ENCODE measurements around the gene MTUS2. TPM values are rescaled to one million over a fixed set of nuclear protein-coding genes. Genes with fewer than 3 reads are reported as not detected.

Gene MTUS2
- polyA plus RNA-seq, 1 donor from 2014 or later, result 4.4 TPM

DNA sequence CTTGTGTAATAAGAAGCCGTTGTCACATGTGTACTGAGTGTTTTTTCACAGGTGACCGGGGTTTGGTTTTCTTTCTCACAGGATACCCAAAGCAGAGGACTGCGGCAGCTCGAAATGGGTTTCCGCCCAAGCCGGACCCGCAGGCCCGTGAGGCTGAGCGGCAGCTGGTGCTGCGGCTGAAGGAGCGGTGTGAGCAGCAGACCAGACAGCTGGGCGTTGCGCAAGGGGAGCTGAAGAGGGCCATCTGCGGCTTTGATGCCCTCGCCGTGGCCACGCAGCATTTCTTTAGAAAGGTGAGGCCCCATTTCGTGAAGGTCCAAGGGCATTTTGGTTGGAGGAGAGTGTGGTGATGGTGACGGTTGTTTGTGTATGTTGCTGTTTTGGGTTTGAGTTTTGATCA is 539.0 kb downstream of the MTUS2 start:
- H3K79me2 ChIP-seq (replicated peaks; ENCODE audit: insufficient read depth, low read length), result no peaks in the 10 kb centered on the region
- TF ChIP-seq, protein P1, sequence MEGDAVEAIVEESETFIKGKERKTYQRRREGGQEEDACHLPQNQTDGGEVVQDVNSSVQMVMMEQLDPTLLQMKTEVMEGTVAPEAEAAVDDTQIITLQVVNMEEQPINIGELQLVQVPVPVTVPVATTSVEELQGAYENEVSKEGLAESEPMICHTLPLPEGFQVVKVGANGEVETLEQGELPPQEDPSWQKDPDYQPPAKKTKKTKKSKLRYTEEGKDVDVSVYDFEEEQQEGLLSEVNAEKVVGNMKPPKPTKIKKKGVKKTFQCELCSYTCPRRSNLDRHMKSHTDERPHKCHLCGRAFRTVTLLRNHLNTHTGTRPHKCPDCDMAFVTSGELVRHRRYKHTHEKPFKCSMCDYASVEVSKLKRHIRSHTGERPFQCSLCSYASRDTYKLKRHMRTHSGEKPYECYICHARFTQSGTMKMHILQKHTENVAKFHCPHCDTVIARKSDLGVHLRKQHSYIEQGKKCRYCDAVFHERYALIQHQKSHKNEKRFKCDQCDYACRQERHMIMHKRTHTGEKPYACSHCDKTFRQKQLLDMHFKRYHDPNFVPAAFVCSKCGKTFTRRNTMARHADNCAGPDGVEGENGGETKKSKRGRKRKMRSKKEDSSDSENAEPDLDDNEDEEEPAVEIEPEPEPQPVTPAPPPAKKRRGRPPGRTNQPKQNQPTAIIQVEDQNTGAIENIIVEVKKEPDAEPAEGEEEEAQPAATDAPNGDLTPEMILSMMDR (IDR thresholded peaks at IDR 0.05; ENCODE audit: poor library complexity, severe bottlenecking), result no peak
- TF ChIP-seq EP300 (conservative IDR thresholded peaks at IDR 0.05; ENCODE audit: poor library complexity, severe bottlenecking), result no peak
- H3K27me3 ChIP-seq (ENCODE audit: insufficient read depth, low read depth, low read length), result no peaks in the 10 kb centered on the region
- H3K4me2 ChIP-seq (ENCODE audit: low read length), result no peak overlapping the region
- no peaks in the 10 kb centered on the region for H3F3A ChIP-seq (ENCODE audit: insufficient read depth, low read length, poor library complexity, severe bottlenecking)
- no peak overlapping the region for H3K4me3 ChIP-seq (ENCODE audit: low read length)
- no peak overlapping the region for H3K27ac ChIP-seq (ENCODE audit: low read length)
- H3K9me3 ChIP-seq (ENCODE audit: low read length), result no peaks in the 10 kb centered on the region
- H3K9ac ChIP-seq (ENCODE audit: low read length), result no peak overlapping the region
- H3K36me3 ChIP-seq (ENCODE audit: insufficient read depth, low read length), result no peaks in the 10 kb centered on the region
- no peak overlapping the region for H2AFZ ChIP-seq (ENCODE audit: low read depth, low read length)
- H4K20me1 ChIP-seq (ENCODE audit: insufficient read depth), result no peaks in the 10 kb centered on the region
- no peaks in the 10 kb centered on the region for H3K9me2 ChIP-seq (ENCODE audit: insufficient read depth, low read length)

DNA sequence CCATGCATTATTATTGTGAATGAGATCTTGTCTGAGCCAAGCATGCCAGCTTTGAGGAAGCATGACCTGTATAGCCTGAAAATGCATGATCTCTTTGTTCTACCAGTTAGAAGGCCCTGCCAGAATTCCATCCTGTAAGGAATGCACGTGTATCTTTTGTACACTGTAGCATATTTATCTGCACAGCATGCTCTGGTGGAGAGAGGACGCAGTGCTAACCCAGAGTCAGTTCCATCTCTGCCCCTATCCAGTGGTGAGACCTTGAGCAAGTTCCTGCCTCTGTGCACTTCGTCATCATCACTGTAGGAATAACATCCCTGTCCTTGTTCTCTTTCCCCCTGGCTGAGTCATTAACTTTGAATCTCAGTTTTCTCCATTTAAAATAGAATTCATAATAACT is 541.6 kb downstream of the MTUS2 start:
- Histone ChIP-seq H3F3A (ENCODE audit: insufficient read depth, low read length, poor library complexity, severe bottlenecking) (no peaks in the 10 kb centered on the region), H3K27me3 (ENCODE audit: insufficient read depth, low read depth, low read length) (no peaks in the 10 kb centered on the region), H3K79me2 (replicated peaks; ENCODE audit: insufficient read depth, low read length) (no peaks in the 10 kb centered on the region), H3K4me3 (ENCODE audit: low read length) (no peak overlapping the region), H2AFZ (ENCODE audit: low read depth, low read length) (no peak overlapping the region), H3K9me2 (ENCODE audit: insufficient read depth, low read length) (no peaks in the 10 kb centered on the region), H3K27ac (ENCODE audit: low read length) (no peak overlapping the region), H3K4me2 (ENCODE audit: low read length) (no peak overlapping the region), H3K9ac (ENCODE audit: low read length) (no peak overlapping the region), H3K36me3 (ENCODE audit: insufficient read depth, low read length) (no peaks in the 10 kb centered on the region), H4K20me1 (ENCODE audit: insufficient read depth) (no peaks in the 10 kb centered on the region), H3K9me3 (ENCODE audit: low read length) (no peaks in the 10 kb centered on the region)
- TF ChIP-seq RAD21 (conservative IDR thresholded peaks at IDR 0.05), result no peak
- TF ChIP-seq MXI1 (conservative IDR thresholded peaks at IDR 0.05; ENCODE audit: poor library complexity, severe bottlenecking), result no peak
- no peak for TF ChIP-seq POLR2AphosphoS5 (IDR thresholded peaks at IDR 0.05)
- no peak for TF ChIP-seq TAF1 (IDR thresholded peaks at IDR 0.05; ENCODE audit: low read depth)
- TF ChIP-seq, protein P1 (IDR thresholded peaks at IDR 0.05; ENCODE audit: poor library complexity, severe bottlenecking), result no peak
- TF ChIP-seq, protein P2, sequence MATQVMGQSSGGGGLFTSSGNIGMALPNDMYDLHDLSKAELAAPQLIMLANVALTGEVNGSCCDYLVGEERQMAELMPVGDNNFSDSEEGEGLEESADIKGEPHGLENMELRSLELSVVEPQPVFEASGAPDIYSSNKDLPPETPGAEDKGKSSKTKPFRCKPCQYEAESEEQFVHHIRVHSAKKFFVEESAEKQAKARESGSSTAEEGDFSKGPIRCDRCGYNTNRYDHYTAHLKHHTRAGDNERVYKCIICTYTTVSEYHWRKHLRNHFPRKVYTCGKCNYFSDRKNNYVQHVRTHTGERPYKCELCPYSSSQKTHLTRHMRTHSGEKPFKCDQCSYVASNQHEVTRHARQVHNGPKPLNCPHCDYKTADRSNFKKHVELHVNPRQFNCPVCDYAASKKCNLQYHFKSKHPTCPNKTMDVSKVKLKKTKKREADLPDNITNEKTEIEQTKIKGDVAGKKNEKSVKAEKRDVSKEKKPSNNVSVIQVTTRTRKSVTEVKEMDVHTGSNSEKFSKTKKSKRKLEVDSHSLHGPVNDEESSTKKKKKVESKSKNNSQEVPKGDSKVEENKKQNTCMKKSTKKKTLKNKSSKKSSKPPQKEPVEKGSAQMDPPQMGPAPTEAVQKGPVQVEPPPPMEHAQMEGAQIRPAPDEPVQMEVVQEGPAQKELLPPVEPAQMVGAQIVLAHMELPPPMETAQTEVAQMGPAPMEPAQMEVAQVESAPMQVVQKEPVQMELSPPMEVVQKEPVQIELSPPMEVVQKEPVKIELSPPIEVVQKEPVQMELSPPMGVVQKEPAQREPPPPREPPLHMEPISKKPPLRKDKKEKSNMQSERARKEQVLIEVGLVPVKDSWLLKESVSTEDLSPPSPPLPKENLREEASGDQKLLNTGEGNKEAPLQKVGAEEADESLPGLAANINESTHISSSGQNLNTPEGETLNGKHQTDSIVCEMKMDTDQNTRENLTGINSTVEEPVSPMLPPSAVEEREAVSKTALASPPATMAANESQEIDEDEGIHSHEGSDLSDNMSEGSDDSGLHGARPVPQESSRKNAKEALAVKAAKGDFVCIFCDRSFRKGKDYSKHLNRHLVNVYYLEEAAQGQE (IDR thresholded peaks at IDR 0.05; ENCODE audit: borderline replicate concordance), result no peak

Data from neural cell (in vitro differentiated cells).